Left colon (tissue), 2 donors: ENCODE results near the gene LGR4. TPM values are rescaled to one million over a fixed set of nuclear protein-coding genes. Genes with fewer than 3 reads are reported as not detected.

Source experiments
- ATAC-seq: fragments of 200-7000 bp; cut with Tn5 transposase; one replicate; pipeline ENCODE4 v1.9.1; 2020; ENCODE audit warnings: mild to moderate bottlenecking, moderate library complexity
- DNase-seq, 2 donors: peaks; one replicate each; pipeline ENCODE4 v3.0.0-alpha.2; 2020
- intact Hi-C, 2 donors: fragments of 100-400 bp; cut with DNase I in 1 of 2; cut with micrococcal nuclease in 1 of 2; formaldehyde crosslinking; loops; one replicate each; pipeline versions ENCODE4 v1.11.2 to v1.14.0; 2022; cut with DNase I, micrococcal nuclease
- total RNA-seq, 2 donors: library from RNA; stranded (reverse); fragmentation: NEBNext Ultra II Directional; extraction: Animal tissue kit (Norgen Biotek cat#: 25700); gene quantifications; one replicate each; pipeline ENCODE4 v1.2.1, GENCODE V29; 2021
- donor health status: DM: no; HTN: no; CAD: no.
- donor health status: DM: yes; HTN: yes; CAD: no.

The LGR4 gene
- total RNA-seq, 2 donors from 2014 or later, result 120 to 125 TPM

GRCh38 chr11:27412192-27412691 is 60.3 kb downstream of the LGR4 start:
- intact Hi-C loops, result no loop called here
- no peak for DNase-seq
- ATAC-seq, result no peak

- ATAC-seq, result no peak
- DNase-seq, result no peak
- intact Hi-C loops, result no loop called here
These were observed 61.3 kb downstream of the LGR4 start for GRCh38 chr11:27411328-27411727.

- ATAC-seq (no peak), DNase-seq (no peak)
- intact Hi-C loops, result no loop called here
These were observed 62.3 kb downstream of the LGR4 start for GRCh38 chr11:27410272-27410671.

- DNase-seq, result no peak
- intact Hi-C loops, result no loop called here
- no peak for ATAC-seq
These were observed 62.8 kb downstream of the LGR4 start for GRCh38 chr11:27409742-27410141.

- no peak for DNase-seq
- ATAC-seq, result no peak
- intact Hi-C loops, result no loop called here
These were observed 63.5 kb downstream of the LGR4 start for GRCh38 chr11:27409049-27409448.

GRCh38 chr11:27408246-27408800 is 64.3 kb downstream of the LGR4 start:
- DNase-seq (no peak), ATAC-seq (no peak)
- intact Hi-C loops, result no loop called here

- intact Hi-C loops, result no loop called here
- DNase-seq (no peak), ATAC-seq (no peak)
These were observed 65.9 kb downstream of the LGR4 start for GRCh38 chr11:27406498-27407354.

GRCh38 chr11:27405134-27405533 is 67.5 kb downstream of the LGR4 start:
- DNase-seq, result no peak
- intact Hi-C loops, result no loop called here
- no peak for ATAC-seq

- intact Hi-C loops, result no loop called here
- no peak for DNase-seq
- ATAC-seq, result no peak
These were observed 68.2 kb downstream of the LGR4 start for GRCh38 chr11:27404427-27404826.

GRCh38 chr11:27403195-27403594 is 69.4 kb downstream of the LGR4 start:
- DNase-seq (no peak), ATAC-seq (no peak)
- intact Hi-C loops, result no loop called here

GRCh38 chr11:27402450-27402849 is 70.1 kb downstream of the LGR4 start:
- ATAC-seq (peak; percentile 16), DNase-seq (no peak)
- intact Hi-C loops, result no loop called here

GRCh38 chr11:27401833-27402316 is 70.7 kb downstream of the LGR4 start:
- intact Hi-C loops, result no loop called here
- DNase-seq, result no peak
- ATAC-seq, result peak; percentile 78

- intact Hi-C loops, result no loop called here
- peak; percentile 49 for ATAC-seq
- DNase-seq, result no peak
These were observed 71.2 kb downstream of the LGR4 start for GRCh38 chr11:27401280-27401832.

- ATAC-seq, result no peak
- intact Hi-C loops, result loop anchor here in 1 of 2 donors (10.0 kb wide), 1 partner anchor 56 kb away; no protein-coding TSS in a partner anchor
- no peak for DNase-seq
These were observed 74.2 kb downstream of the LGR4 start for GRCh38 chr11:27398400-27398770.

GRCh38 chr11:27397624-27398399 is 74.8 kb downstream of the LGR4 start:
- DNase-seq (no peak), ATAC-seq (peak; percentile 25)
- intact Hi-C loops, result loop anchor here in 1 of 2 donors (10.0 kb wide), 1 partner anchor 57 kb away; no protein-coding TSS in a partner anchor

GRCh38 chr11:27396259-27396839 is 76.2 kb downstream of the LGR4 start:
- ATAC-seq, result peak; percentile 55
- intact Hi-C loops, result loop anchor here in 1 of 2 donors (10.0 kb wide), 1 partner anchor 58 kb away; no protein-coding TSS in a partner anchor

GRCh38 chr11:27395556-27396258 is 76.9 kb downstream of the LGR4 start:
- intact Hi-C loops, result loop anchor here in 1 of 2 donors (10.0 kb wide), 1 partner anchor 59 kb away; no protein-coding TSS in a partner anchor
- DNase-seq, result peak; percentile 44 to 68
- ATAC-seq, result peak; percentile 91

More at GRCh38 chr11:27396259-27396839, 76.2 kb downstream of the LGR4 start:
- DNase-seq, result no peak

- intact Hi-C loops, result loop anchor here in 1 of 2 donors (10.0 kb wide), 1 partner anchor 60 kb away; no protein-coding TSS in a partner anchor
- ATAC-seq (no peak), DNase-seq (no peak)
These were observed 77.8 kb downstream of the LGR4 start for GRCh38 chr11:27394781-27395228.
